Urothelium cell line (cell line): Measurements from ENCODE around the gene CLN6.
"Not testable (repeated sequence)": the region's sequence is repeated elsewhere in the genome, so short reads cannot be mapped to it uniquely, and the experiment has no call there.

Experiments
- DNase-seq: peaks from one replicate; pipeline ENCODE4 v3.0.0; 2011; ENCODE audit warnings: low spot score, mixed read lengths
- FAIRE-seq: peaks from 2 replicates; lab custom pipeline; 2011; peaks lifted over from hg19 to GRCh38; lab: Jason Lieb, UNC

CLN6 gene

GRCh38 chr15:68195336-68196112 lies 34.0 kb downstream of the CLN6 start:
- DNase-seq (no peak), FAIRE-seq (no peak)

DNA sequence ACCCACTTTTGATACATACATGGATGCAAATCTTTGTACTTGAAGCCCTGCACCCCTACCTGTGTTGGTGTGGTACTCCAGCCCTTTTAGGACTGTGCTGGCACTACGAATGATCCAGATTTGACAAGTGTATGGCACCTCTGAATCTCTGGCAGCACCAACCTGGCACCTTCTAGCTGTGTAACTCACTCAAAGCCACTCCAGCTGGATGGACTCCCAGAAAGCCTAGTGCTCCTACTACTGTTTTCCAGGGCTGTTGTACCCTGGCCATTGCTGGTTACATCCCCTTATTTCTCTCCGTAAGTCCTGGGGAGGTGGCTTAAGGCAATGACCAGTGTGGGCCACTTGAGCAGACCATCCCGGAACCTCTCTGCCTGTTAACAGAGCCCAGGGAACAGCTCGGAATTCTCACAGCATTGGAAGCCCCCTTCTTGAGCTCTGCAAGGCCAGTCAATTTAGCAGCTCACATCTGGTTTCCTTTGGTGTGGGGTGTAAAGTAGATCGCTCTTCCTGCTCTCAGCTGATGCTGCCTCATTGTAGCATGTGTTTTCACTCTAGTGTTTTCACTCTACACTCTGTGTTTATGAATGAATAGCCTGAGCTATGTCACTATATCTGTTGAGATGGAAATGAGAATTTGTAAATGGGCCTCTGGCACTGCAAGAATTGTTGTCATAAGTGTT lies 36.6 kb downstream of the CLN6 start:
- DNase-seq (no peak), FAIRE-seq (no peak)

DNA sequence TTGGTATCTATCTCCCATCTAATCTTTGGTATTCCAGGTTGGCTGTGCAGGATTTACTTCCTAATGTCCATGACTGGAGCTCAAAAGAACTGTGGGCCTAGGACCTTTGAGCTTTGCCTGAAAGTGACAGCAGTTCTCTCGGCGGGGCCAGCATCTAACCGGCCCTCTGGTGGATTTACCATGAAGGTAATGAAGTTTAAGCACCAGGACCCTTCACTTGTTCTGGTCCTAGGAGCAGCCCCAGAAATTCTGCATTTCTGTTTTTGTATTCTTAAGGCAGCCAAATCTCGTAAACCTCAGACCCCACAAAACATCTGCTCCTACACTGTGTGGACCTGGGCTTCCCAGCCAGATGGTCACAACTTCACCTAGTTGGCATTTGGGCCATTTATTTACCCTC lies 37.4 kb downstream of the CLN6 start:
- DNase-seq, result no peak
- FAIRE-seq, result no peak

DNA sequence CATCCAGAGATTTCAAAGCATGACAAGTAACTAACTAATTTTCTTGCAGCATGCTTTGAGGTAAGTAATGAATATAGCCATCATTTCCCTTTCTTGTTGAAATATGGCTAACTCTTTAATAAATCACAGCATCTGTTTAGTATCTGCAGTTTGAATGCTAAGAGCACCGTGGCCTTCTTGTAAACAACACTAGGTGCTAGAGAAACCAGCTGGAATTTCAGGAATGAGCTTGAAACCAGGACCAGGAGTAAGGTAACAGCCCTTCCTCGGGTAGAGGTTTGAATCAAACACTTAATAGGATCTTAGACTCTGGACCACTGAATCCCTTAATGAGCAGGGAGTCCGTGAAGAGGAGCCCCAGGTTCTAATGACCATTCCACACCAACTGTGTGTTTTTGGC lies 38.0 kb downstream of the CLN6 start:
- FAIRE-seq (no peak), DNase-seq (no peak)

DNA sequence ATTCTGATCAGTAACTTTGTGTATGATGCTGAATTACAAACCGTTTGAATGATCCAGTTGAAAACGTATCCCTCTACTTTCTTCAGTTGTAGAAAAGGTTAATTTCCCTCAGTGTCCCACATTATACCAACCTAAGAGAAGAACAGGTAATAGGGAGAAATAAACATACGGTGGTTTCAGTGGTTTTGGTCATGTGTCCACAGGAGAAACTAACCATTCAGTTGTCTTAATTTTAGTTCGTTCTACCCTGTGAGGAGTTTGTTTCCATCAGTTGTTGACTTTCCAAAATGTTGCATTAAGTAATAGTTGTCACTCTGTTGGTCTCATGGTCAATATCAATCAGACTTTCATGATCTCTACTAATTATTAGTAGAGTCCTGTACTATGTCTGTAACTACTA lies 39.5 kb downstream of the CLN6 start:
- DNase-seq, result no peak
- no peak for FAIRE-seq

DNA sequence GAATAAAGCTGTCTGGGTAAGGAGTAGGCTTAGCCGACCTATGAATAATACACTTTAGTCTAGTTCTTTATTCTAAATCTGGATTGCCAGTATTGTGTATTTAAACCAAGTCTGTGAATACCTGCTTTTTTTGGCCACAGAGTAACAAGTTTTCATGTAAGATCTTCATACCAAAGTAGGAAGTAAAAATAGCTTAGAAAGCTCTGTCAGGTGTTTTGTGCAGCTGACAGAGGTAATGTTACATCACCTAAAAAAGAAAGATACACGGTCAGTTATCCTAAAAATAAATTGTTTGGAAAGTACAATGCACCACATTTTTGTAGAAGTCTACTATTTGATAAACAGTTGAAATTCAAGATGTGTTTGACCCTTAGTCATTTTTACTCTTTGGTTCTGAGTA lies 40.9 kb downstream of the CLN6 start:
- no peak for DNase-seq

DNA sequence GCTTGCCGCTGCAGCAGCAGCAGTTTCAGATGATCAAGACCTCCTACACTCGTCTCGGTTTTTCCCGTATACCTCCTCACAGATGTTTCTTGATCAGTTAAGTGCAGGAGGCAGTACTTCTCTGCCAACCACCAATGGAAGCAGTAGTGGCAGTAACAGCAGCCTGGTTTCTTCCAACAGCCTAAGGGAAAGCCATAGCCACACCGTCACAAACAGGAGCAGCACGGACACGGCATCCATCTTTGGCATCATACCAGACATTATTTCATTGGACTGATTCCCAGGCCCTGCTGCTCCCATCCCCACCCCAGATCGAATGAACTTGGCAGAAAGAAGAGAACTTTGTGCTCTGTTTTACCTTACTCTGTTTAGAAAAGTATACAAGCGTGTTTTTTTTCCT lies 42.0 kb downstream of the CLN6 start:
- FAIRE-seq, result no peak
- DNase-seq, result no peak

More for the DNA sequence above, 40.9 kb downstream of the CLN6 start:
- no peak for FAIRE-seq

DNA sequence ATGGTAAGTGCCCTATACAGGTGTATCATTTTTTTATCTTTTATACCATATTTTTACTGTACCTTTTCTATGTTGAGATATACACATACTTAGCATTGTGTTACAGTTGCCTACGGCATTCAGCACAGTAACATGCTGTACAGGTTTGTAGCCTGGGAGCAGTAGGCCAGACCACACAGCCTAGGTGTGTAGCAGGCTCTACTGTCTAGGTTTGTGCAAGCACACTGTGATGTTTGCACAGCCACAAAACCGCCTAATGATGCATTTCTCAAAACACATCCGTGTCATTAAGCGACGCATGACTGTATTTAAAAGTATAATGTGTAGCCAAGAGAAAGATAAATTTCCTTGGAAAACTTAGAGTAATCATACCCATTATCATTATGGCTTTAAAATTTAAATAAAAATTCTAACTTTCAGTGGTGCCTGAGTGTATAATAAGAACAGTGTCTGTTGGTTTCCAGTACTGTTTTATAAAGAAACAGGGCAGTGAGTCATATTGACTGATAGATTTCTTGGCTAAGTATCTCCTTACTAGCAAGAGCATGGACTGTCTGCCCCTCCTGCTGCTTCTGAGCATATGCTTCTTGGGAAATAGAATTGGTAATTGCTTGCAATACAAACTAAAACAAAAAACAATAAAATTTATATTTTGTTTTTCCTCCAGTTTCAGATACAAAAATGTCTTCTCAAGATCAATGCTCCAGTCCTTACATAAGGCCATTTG lies 42.7 kb downstream of the CLN6 start:
- DNase-seq (no peak), FAIRE-seq (peak; percentile 32)

DNA sequence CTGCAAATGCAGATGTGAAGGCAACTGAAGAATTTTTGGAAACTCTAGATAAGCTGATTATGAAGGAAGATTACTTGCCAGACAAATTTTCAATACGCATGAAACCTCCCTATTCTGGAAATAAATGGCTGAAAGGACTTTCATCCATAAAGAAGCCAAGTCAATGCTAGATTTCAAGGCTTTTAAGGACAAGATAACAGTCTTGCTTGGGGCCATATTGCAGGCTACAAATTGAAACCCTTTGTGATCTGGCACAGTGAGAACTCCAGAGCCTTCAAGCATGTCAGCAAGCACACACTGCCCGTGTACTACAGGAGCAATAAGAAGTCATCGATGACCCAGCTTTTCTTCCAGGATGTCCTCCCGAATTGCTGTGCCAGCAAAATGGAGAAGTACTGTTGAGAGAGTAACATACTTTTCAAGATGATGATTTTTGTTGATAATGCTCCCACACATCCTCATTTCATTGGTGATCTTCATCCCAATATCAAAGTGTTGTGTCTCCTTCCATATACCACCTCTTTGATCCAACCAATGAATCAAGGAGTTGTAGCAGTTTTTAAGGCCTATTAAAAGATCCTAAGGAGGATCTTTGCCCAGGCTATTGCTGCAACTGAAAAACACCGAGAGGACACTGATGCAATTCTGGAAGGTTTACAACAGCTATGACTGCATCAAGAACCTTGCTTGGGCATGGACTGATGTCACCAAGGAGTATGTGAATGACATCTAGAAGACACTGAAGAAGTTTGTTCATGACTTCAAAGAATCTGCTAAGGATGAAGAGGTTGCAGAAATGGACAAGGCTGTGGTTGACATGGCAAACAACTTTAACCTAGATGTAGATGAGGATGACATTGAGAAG lies 44.7 kb downstream of the CLN6 start:
- no peak for DNase-seq
- no peak for FAIRE-seq

- FAIRE-seq, result no peak
- DNase-seq, result no peak
Observed at GRCh38 chr15:68183616-68184315, 45.8 kb downstream of the CLN6 start.

DNA sequence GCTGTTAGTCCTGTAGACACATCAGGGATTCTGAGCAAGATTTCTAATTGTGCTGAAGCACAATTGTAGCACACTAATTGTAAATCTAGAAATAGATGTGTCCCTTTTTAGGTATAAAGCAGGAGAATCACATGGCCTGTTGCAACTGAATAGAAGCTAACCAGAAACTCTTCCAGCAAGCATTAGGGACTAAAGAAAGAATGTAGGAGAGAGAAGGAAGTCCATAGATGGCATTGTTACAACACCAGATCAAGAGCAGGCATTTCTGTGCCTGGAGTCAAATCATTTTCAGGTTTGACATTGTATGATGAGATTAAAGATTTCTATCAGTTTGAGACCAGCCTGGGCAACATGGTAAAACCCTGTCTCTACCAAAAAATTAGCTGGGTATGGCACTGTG lies 51.8 kb downstream of the CLN6 start:
- DNase-seq (no peak), FAIRE-seq (no peak)

GRCh38 chr15:68176601-68177000 lies 52.9 kb downstream of the CLN6 start:
- no peak for FAIRE-seq
- no peak for DNase-seq

DNA sequence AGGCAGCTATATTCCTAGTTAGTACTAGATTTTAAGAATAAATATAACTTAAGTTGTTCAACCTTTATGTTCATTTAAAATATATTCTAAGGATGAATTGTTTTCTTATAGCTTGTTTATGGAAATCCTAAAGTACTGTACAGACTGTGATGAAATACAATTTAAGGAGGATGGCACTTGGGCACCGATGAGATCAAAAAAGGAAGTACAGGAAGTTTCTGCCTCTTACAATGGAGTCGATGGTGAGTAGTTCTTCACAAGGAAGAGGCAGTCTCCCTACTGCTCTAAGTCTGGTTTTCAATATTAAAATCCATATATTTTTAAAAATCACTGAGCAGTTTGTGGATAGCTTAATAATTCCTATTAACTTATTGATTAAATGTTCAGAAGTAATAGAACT lies 54.0 kb downstream of the CLN6 start:
- FAIRE-seq, result no peak
- no peak for DNase-seq

GRCh38 chr15:68173119-68173518 lies 56.4 kb downstream of the CLN6 start:
- FAIRE-seq (no peak), DNase-seq (no peak)

- DNase-seq, FAIRE-seq: not testable (repeated sequence)
Observed at GRCh38 chr15:68172037-68172436, 57.5 kb downstream of the CLN6 start.

- DNase-seq (no peak), FAIRE-seq (no peak)
Observed at GRCh38 chr15:68166847-68167246, 62.7 kb downstream of the CLN6 start.

- FAIRE-seq (no peak), DNase-seq (no peak)
Observed at GRCh38 chr15:68163191-68163590, 66.3 kb downstream of the CLN6 start.

GRCh38 chr15:68158046-68158628 lies 71.4 kb downstream of the CLN6 start:
- DNase-seq (no peak), FAIRE-seq (no peak)

- DNase-seq (no peak), FAIRE-seq (no peak)
Observed at GRCh38 chr15:68157074-68157473, 72.5 kb downstream of the CLN6 start.
